Uterus (tissue), 4 donors: ENCODE measurements around the gene CARD9. TPM values are rescaled to one million over a fixed set of nuclear protein-coding genes. Genes with fewer than 3 reads are reported as not detected.

Experiments
- DNase-seq, 2 donors: peaks; one replicate each; pipeline ENCODE4 v3.0.0-alpha.2; 2019 to 2020
- H3K27ac ChIP-seq, 2 donors: fragments of 200-600 bp; sonication (generic); 1 replicate in 1 of 2; 2 replicates in 1 of 2; pipeline ENCODE4 v1.5.1; 2016 to 2018
- H3K27me3 ChIP-seq, 2 donors: fragments of 200-600 bp; sonication (generic); one replicate each; pipeline ENCODE4 v1.5.1; 2018 to 2019; ENCODE audit warnings: control low read depth in 1 of 2
- H3K36me3 ChIP-seq, 2 donors: fragments of 200-600 bp; sonication (generic); one replicate each; pipeline ENCODE4 v1.5.1; 2019; ENCODE audit warnings: control low read depth in 1 of 2
- H3K4me1 ChIP-seq, 2 donors: fragments of 200-600 bp; sonication (generic); one replicate each; pipeline ENCODE4 v1.5.1; 2018 to 2019; ENCODE audit warnings: control low read depth in 1 of 2
- H3K4me3 ChIP-seq, 2 donors: fragments of 200-600 bp; sonication (generic); 1 replicate in 1 of 2; 2 replicates in 1 of 2; pipeline ENCODE4 v1.5.1; 2018 to 2019; ENCODE audit warnings: mild to moderate bottlenecking in 1 of 2
- H3K9me3 ChIP-seq, 2 donors: fragments of 200-600 bp; sonication (generic); one replicate each; pipeline ENCODE4 v1.5.1; 2019; ENCODE audit warnings: control low read depth in 1 of 2
- CTCF ChIP-seq, 4 experiments: fragments of 200-600 bp in 2 of 4; fragments of 450-650 bp in 2 of 4; sonication (generic) in 2 of 4; IDR thresholded peaks; one replicate each; pipeline ENCODE4 v1.5.1; 2016 to 2019; ENCODE audit warnings: antibody characterized with exemption in 4 of 4, mild to moderate bottlenecking in 2 of 4, moderate library complexity in 1 of 4
- POLR2A ChIP-seq, 2 donors: fragments of 450-650 bp; IDR thresholded peaks; one replicate each; pipeline ENCODE4 v1.6.1; 2016; ENCODE audit warnings: antibody characterized with exemption in 2 of 2, mild to moderate bottlenecking in 1 of 2, moderate library complexity in 1 of 2
- intact Hi-C: fragments of 100-400 bp; cut with DNase I; formaldehyde crosslinking; loops from one replicate; pipeline ENCODE4 v1.15.1; 2023; ENCODE audit warnings: low total_unique reads
- total RNA-seq, 4 donors: library from RNA; depleted of rRNA in 3 of 4; stranded (reverse); fragments of >200 nt in 3 of 4; gene quantifications; one replicate each; pipeline versions ENCODE4 v1.1.0 to v1.2.4, GENCODE V29; 2014 to 2023
- donor health status: DM: yes; HTN: yes; CAD: no.

CARD9 gene
- total RNA-seq: 10 to 100 TPM in 1 of 4 donors, 1 to 10 TPM in 2, under 1 TPM in 1; under 0.01 to 10.6 (median 2.5) TPM

- Histone ChIP-seq H3K4me3 (no peak within 1 kb of the TSS), H3K27me3 (no peaks in the 10 kb centered on the region), H3K9me3 (no peaks in the 10 kb centered on the region), H3K36me3 (no peaks in the 10 kb centered on the region), H3K4me1 (no peaks in the 10 kb centered on the region), H3K27ac (no peak within 1 kb of the TSS)
- TF ChIP-seq CTCF (IDR thresholded peaks at IDR 0.05) (no peak), POLR2A (IDR thresholded peaks at IDR 0.05) (no peak)
- DNase-seq: no peak
- intact Hi-C loops: no loop called here
Observed at GRCh38 chr9:136373300-136374182, at the start of gene CARD9. TSS of gene CARD9 (minus strand) at chr9:136373669. CDS start at chr9:136372078, 1,591 bp downstream.

GRCh38 chr9:136422876-136423275, 49.4 kb upstream of the CARD9 start:
- Histone ChIP-seq H3K27me3 (no peaks in the 10 kb centered on the region), H3K9me3 (no peaks in the 10 kb centered on the region), H3K4me1 (no peaks in the 10 kb centered on the region), H3K36me3 (no peaks in the 10 kb centered on the region), H3K27ac (no peak overlapping the region), H3K4me3 (no peak overlapping the region)
- TF ChIP-seq POLR2A (IDR thresholded peaks at IDR 0.05) (no peak), CTCF (IDR thresholded peaks at IDR 0.05) (no peak)
- intact Hi-C loops: no loop called here
- no peak for DNase-seq

- no peaks in the 10 kb centered on the region for H3K9me3 ChIP-seq
- no peaks in the 10 kb centered on the region for H3K4me1 ChIP-seq
- H3K4me3 ChIP-seq: no peak overlapping the region
- no peak for TF ChIP-seq CTCF (IDR thresholded peaks at IDR 0.05)
- TF ChIP-seq POLR2A (IDR thresholded peaks at IDR 0.05): no peak
- intact Hi-C loops: no loop called here
- H3K27me3 ChIP-seq: no peaks in the 10 kb centered on the region
- no peak for DNase-seq
- no peak overlapping the region for H3K27ac ChIP-seq
- H3K36me3 ChIP-seq: no peaks in the 10 kb centered on the region
Observed at GRCh38 chr9:136421791-136422190, 48.3 kb upstream of the CARD9 start.

- Histone ChIP-seq H3K27me3 (no peaks in the 10 kb centered on the region), H3K4me3 (no peak overlapping the region), H3K9me3 (no peaks in the 10 kb centered on the region), H3K4me1 (no peaks in the 10 kb centered on the region), H3K36me3 (no peaks in the 10 kb centered on the region), H3K27ac (no peak overlapping the region)
- TF ChIP-seq CTCF (IDR thresholded peaks at IDR 0.05) (no peak), POLR2A (IDR thresholded peaks at IDR 0.05) (no peak)
- DNase-seq: no peak
- intact Hi-C loops: no loop called here
Observed at GRCh38 chr9:136419092-136419420, 45.6 kb upstream of the CARD9 start.

GRCh38 chr9:136418182-136419091, 45.0 kb upstream of the CARD9 start:
- Histone ChIP-seq H3K27ac (no peak overlapping the region), H3K4me1 (no peaks in the 10 kb centered on the region), H3K9me3 (no peaks in the 10 kb centered on the region), H3K27me3 (no peaks in the 10 kb centered on the region), H3K4me3 (no peak overlapping the region), H3K36me3 (no peaks in the 10 kb centered on the region)
- TF ChIP-seq CTCF (IDR thresholded peaks at IDR 0.05): no peak
- no peak for TF ChIP-seq POLR2A (IDR thresholded peaks at IDR 0.05)
- intact Hi-C loops: no loop called here
- no peak for DNase-seq
